Upper lobe of right lung (tissue), 1 donor: Measurements from ENCODE around the gene CNTNAP2. TPM values are rescaled to one million over a fixed set of nuclear protein-coding genes. Genes with fewer than 3 reads are reported as not detected.

Source experiments
- ATAC-seq: fragments of 200-7000 bp; cut with Tn5 transposase; one replicate; pipeline ENCODE4 v1.9.1; 2020; ENCODE audit warnings: mild to moderate bottlenecking, moderate library complexity
- DNase-seq: peaks from one replicate; pipeline ENCODE4 v3.0.0-alpha.2; 2020
- H3K27ac ChIP-seq: fragments of 200-600 bp; one replicate; pipeline ENCODE4 v1.8.0; 2022
- H3K27me3 ChIP-seq: fragments of 200-600 bp; one replicate; pipeline ENCODE4 v1.8.0; 2022; ENCODE audit warnings: mild to moderate bottlenecking
- H3K36me3 ChIP-seq: fragments of 200-600 bp; one replicate; pipeline ENCODE4 v1.8.0; 2022
- H3K4me1 ChIP-seq: fragments of 200-600 bp; one replicate; pipeline ENCODE4 v1.8.0; 2022
- H3K4me3 ChIP-seq: fragments of 200-600 bp; one replicate; pipeline ENCODE4 v1.8.0; 2022; ENCODE audit warnings: mild to moderate bottlenecking
- H3K9me3 ChIP-seq: fragments of 200-600 bp; one replicate; pipeline ENCODE4 v1.8.0; 2022
- CTCF ChIP-seq: fragments of 200-600 bp; IDR thresholded peaks from one replicate; pipeline ENCODE4 v1.8.0; 2022; ENCODE audit warnings: antibody characterized with exemption
- intact Hi-C: fragments of 100-400 bp; cut with DNase I; formaldehyde crosslinking; loops from one replicate; pipeline ENCODE4 v1.11.0; 2022
- total RNA-seq: library from RNA; stranded (reverse); fragmentation: NEBNext Ultra II Directional; extraction: Animal tissue kit (Norgen Biotek cat#: 25700); gene quantifications from one replicate; pipeline ENCODE4 v1.2.1, GENCODE V29; 2021
- donor health status: DM: no; HTN: yes; CAD: no; lungs with severe emphysema.

Gene CNTNAP2
- total RNA-seq, 1 donor from 2014 or later, result 0.41 TPM

GRCh38 chr7:146956853-146957252, 840.3 kb downstream of the CNTNAP2 start:
- no peaks in the 10 kb centered on the region for H3K9me3 ChIP-seq
- no peak for TF ChIP-seq CTCF
- no peak for DNase-seq
- H3K27me3 ChIP-seq, result no peaks in the 10 kb centered on the region
- H3K27ac ChIP-seq, result no peak overlapping the region
- intact Hi-C loops, result no loop called here
- no peak overlapping the region for H3K4me3 ChIP-seq
- ATAC-seq, result no peak
- no peaks in the 10 kb centered on the region for H3K4me1 ChIP-seq
- no peaks in the 10 kb centered on the region for H3K36me3 ChIP-seq

- DNase-seq (no peak), ATAC-seq (no peak)
- H3K4me1 ChIP-seq, result no peaks in the 10 kb centered on the region
- intact Hi-C loops, result no loop called here
- H3K9me3 ChIP-seq, result no peaks in the 10 kb centered on the region
- no peak overlapping the region for H3K27ac ChIP-seq
- no peaks in the 10 kb centered on the region for H3K36me3 ChIP-seq
- no peak for TF ChIP-seq CTCF
- no peak overlapping the region for H3K4me3 ChIP-seq
- no peaks in the 10 kb centered on the region for H3K27me3 ChIP-seq
Measured at GRCh38 chr7:146960773-146961391, 844.3 kb downstream of the CNTNAP2 start.

GRCh38 chr7:146961617-146962016, 845.0 kb downstream of the CNTNAP2 start:
- DNase-seq (no peak), ATAC-seq (no peak)
- Histone ChIP-seq H3K27me3 (no peaks in the 10 kb centered on the region), H3K4me3 (no peak overlapping the region), H3K27ac (no peak overlapping the region), H3K9me3 (no peaks in the 10 kb centered on the region), H3K4me1 (no peaks in the 10 kb centered on the region), H3K36me3 (no peaks in the 10 kb centered on the region)
- intact Hi-C loops, result no loop called here
- TF ChIP-seq CTCF, result no peak

- no peak for TF ChIP-seq CTCF
- H3K4me3 ChIP-seq, result no peak overlapping the region
Measured at GRCh38 chr7:146966274-146966673, 849.7 kb downstream of the CNTNAP2 start.

GRCh38 chr7:146982482-146982881, 865.9 kb downstream of the CNTNAP2 start:
- Histone ChIP-seq H3K36me3 (no peaks in the 10 kb centered on the region), H3K27me3 (no peaks in the 10 kb centered on the region), H3K27ac (no peak overlapping the region), H3K4me1 (no peaks in the 10 kb centered on the region), H3K9me3 (no peaks in the 10 kb centered on the region), H3K4me3 (no peak overlapping the region)
- intact Hi-C loops, result no loop called here
- no peak for TF ChIP-seq CTCF
- DNase-seq, result no peak
- no peak for ATAC-seq

More at GRCh38 chr7:146966274-146966673, 849.7 kb downstream of the CNTNAP2 start:
- Histone ChIP-seq H3K9me3 (no peaks in the 10 kb centered on the region), H3K4me1 (no peaks in the 10 kb centered on the region), H3K27ac (no peak overlapping the region), H3K27me3 (no peaks in the 10 kb centered on the region), H3K36me3 (no peaks in the 10 kb centered on the region)
- no peak for ATAC-seq
- intact Hi-C loops, result no loop called here
- no peak for DNase-seq

GRCh38 chr7:146991596-146991995, 875.0 kb downstream of the CNTNAP2 start:
- H3K36me3 ChIP-seq, result no peaks in the 10 kb centered on the region
- DNase-seq (no peak), ATAC-seq (no peak)
- no peaks in the 10 kb centered on the region for H3K9me3 ChIP-seq
- no peaks in the 10 kb centered on the region for H3K27me3 ChIP-seq
- H3K4me3 ChIP-seq, result no peak overlapping the region
- H3K4me1 ChIP-seq, result no peaks in the 10 kb centered on the region
- H3K27ac ChIP-seq, result no peak overlapping the region
- intact Hi-C loops, result no loop called here
- no peak for TF ChIP-seq CTCF
